H1 (cell line): ENCODE results near the gene TUBGCP2. TPM values are rescaled to one million over a fixed set of nuclear protein-coding genes. Genes with fewer than 3 reads are reported as not detected.

Experiments used
- CTCF ChIA-PET: fragments of 300-600 bp; sonication (Branson Sonifier 250); formaldehyde crosslinking; loops from one replicate; lab custom pipeline; 2021; ENCODE audit not compliant: partially characterized antibody; lab: Charles Lee
- POLR2A ChIA-PET: fragments of 300-600 bp; sonication (Branson Sonifier 250); formaldehyde crosslinking; loops from one replicate; lab custom pipeline; 2021; ENCODE audit warnings: inconsistent platforms; ENCODE audit not compliant: partially characterized antibody; lab: Charles Lee
- DNase-seq, 2 experiments: peaks; one replicate each; pipeline versions ENCODE4 v3.0.0 to v3.0.0-alpha.2; 2010 to 2022; ENCODE audit warnings: low spot score in 2 of 2, low read depth in 1 of 2, mixed read lengths in 1 of 2
- FAIRE-seq: peaks from 2 replicates; lab custom pipeline; 2011; peaks lifted over from hg19 to GRCh38; lab: Jason Lieb, UNC
- H2AFZ ChIP-seq: 2 replicates; pipeline ENCODE4 v1.8.1; 2012; ENCODE audit warnings: low read length, inconsistent platforms
- H2AK5ac ChIP-seq: 2 replicates; pipeline ENCODE4 v1.6.1; 2013; ENCODE audit warnings: low read depth, low read length
- H2BK120ac ChIP-seq: replicated peaks from 2 replicates; pipeline ENCODE3; 2013; ENCODE audit warnings: low read depth, low read length, inconsistent platforms
- H2BK12ac ChIP-seq: 2 replicates; pipeline ENCODE4 v1.6.1; 2013; ENCODE audit warnings: low read depth, low read length
- H2BK15ac ChIP-seq: 2 replicates; pipeline ENCODE4 v1.6.1; 2013; ENCODE audit warnings: low read length
- H2BK20ac ChIP-seq: 2 replicates; pipeline ENCODE4 v1.6.1; 2013; ENCODE audit warnings: low read length
- H2BK5ac ChIP-seq: 2 replicates; pipeline ENCODE4 v1.6.1; 2013; ENCODE audit warnings: low read depth, low read length
- H3K14ac ChIP-seq: 2 replicates; pipeline ENCODE4 v1.6.1; 2013; ENCODE audit warnings: inconsistent platforms; ENCODE audit not compliant: insufficient read length
- H3K18ac ChIP-seq: 2 replicates; pipeline ENCODE4 v1.6.1; 2013; ENCODE audit warnings: low read length; ENCODE audit errors: extremely low read depth
- H3K23ac ChIP-seq: 2 replicates; pipeline ENCODE4 v1.6.1; 2013; ENCODE audit warnings: inconsistent platforms; ENCODE audit not compliant: insufficient read length
- H3K23me2 ChIP-seq: 2 replicates; pipeline ENCODE4 v1.6.1; 2013; ENCODE audit warnings: low read depth, low read length
- H3K27ac ChIP-seq: 2 replicates; pipeline ENCODE4 v1.6.1; 2011; ENCODE audit warnings: low read depth, low read length, inconsistent platforms
- H3K27me3 ChIP-seq, 4 experiments: replicated peaks in 1 of 4; 1 replicate in 1 of 4; 2 replicates in 3 of 4; pipeline versions ENCODE4 v1.6.1 to v1.8.1; 2011 to 2013; ENCODE audit warnings: low read length in 3 of 4, mild to moderate bottlenecking in 3 of 4, inconsistent platforms in 2 of 4, mixed read lengths in 2 of 4, moderate library complexity in 1 of 4; ENCODE audit not compliant: control insufficient read depth in 3 of 4, insufficient read depth in 3 of 4; ENCODE audit errors: extremely low read depth in 1 of 4
- H3K36me3 ChIP-seq, 4 experiments: 2 replicates each; pipeline versions ENCODE4 v1.6.1 to v1.8.1; 2011 to 2013; ENCODE audit warnings: mild to moderate bottlenecking in 4 of 4, low read length in 3 of 4, moderate library complexity in 2 of 4, control low read depth in 1 of 4, inconsistent platforms in 1 of 4; ENCODE audit not compliant: insufficient read depth in 4 of 4, control insufficient read depth in 2 of 4
- H3K4ac ChIP-seq: replicated peaks from 2 replicates; pipeline ENCODE3; 2013; ENCODE audit warnings: low read length, low read depth, mixed read lengths, inconsistent platforms; ENCODE audit not compliant: insufficient read length
- H3K4me1 ChIP-seq, 4 experiments: replicated peaks in 1 of 4; 1 replicate in 1 of 4; 2 replicates in 3 of 4; pipeline versions ENCODE4 v1.6.1 to v1.8.1; 2011 to 2013; ENCODE audit warnings: low read length in 3 of 4, inconsistent platforms in 2 of 4, mixed read lengths in 1 of 4; ENCODE audit not compliant: insufficient read depth in 4 of 4, control insufficient read depth in 3 of 4
- H3K4me2 ChIP-seq, 2 experiments: 2 replicates each; pipeline versions ENCODE4 v1.6.1 to v1.8.1; 2011 to 2013; ENCODE audit warnings: low read depth in 2 of 2, low read length in 2 of 2, control low read depth in 1 of 2, inconsistent platforms in 1 of 2, mild to moderate bottlenecking in 1 of 2; ENCODE audit not compliant: insufficient read depth in 1 of 2
- H3K4me3 ChIP-seq, 4 experiments: fragments of 200-600, 300-600 bp in 1 of 4; sonication (generic), shearing (Covaris generic), sonication (Bioruptor Twin) in 1 of 4; 2 replicates each; pipeline versions ENCODE4 v1.5.1 to v1.8.1; 2011 to 2016; ENCODE audit warnings: low read length in 4 of 4, low read depth in 3 of 4, control low read depth in 2 of 4, inconsistent platforms in 2 of 4, mild to moderate bottlenecking in 2 of 4, mixed read lengths in 1 of 4, moderate library complexity in 1 of 4; ENCODE audit not compliant: insufficient read depth in 2 of 4; ENCODE audit errors: extremely low read depth in 1 of 4
- H3K56ac ChIP-seq: replicated peaks from 2 replicates; pipeline ENCODE3; 2013; ENCODE audit warnings: low read depth, mild to moderate bottlenecking, mixed read lengths, low read length, inconsistent platforms; ENCODE audit not compliant: insufficient read length
- H3K79me1 ChIP-seq: 2 replicates; pipeline ENCODE4 v1.6.1; 2013; ENCODE audit warnings: low read depth, low read length, control low read depth
- H3K79me2 ChIP-seq, 2 experiments: 2 replicates each; pipeline versions ENCODE4 v1.6.1 to v1.8.1; 2012 to 2013; ENCODE audit warnings: low read length in 2 of 2, mild to moderate bottlenecking in 2 of 2, inconsistent platforms in 1 of 2; ENCODE audit not compliant: insufficient read depth in 2 of 2, control insufficient read depth in 1 of 2
- H3K9ac ChIP-seq, 4 experiments: replicated peaks in 1 of 4; 1 replicate in 1 of 4; 2 replicates in 3 of 4; pipeline versions ENCODE4 v1.6.1 to v1.8.1; 2011 to 2013; ENCODE audit warnings: low read depth in 3 of 4, low read length in 3 of 4, control low read depth in 2 of 4, mild to moderate bottlenecking in 2 of 4, moderate library complexity in 2 of 4, inconsistent platforms in 1 of 4; ENCODE audit errors: extremely low read depth in 1 of 4
- H3K9me3 ChIP-seq, 2 experiments: 2 replicates each; pipeline versions ENCODE4 v1.6.1 to v1.8.1; 2012 to 2013; ENCODE audit warnings: mild to moderate bottlenecking in 2 of 2, moderate library complexity in 2 of 2, control low read depth in 1 of 2, inconsistent platforms in 1 of 2, low read depth in 1 of 2, low read length in 1 of 2, mixed read lengths in 1 of 2; ENCODE audit not compliant: insufficient read depth in 2 of 2
- H4K20me1 ChIP-seq, 2 experiments: replicated peaks in 1 of 2; 2 replicates each; pipeline versions ENCODE3 to v1.8.1; 2011 to 2013; ENCODE audit warnings: inconsistent platforms in 2 of 2, low read length in 2 of 2, mild to moderate bottlenecking in 1 of 2; ENCODE audit not compliant: insufficient read depth in 2 of 2, control insufficient read depth in 1 of 2
- H4K5ac ChIP-seq: 2 replicates; pipeline ENCODE4 v1.6.1; 2013; ENCODE audit warnings: low read length, low read depth, mixed read lengths, inconsistent platforms; ENCODE audit not compliant: insufficient read length
- H4K8ac ChIP-seq: 2 replicates; pipeline ENCODE4 v1.8.0; 2013; ENCODE audit warnings: mild to moderate bottlenecking, moderate library complexity, low read length, inconsistent platforms; ENCODE audit not compliant: insufficient read depth; ENCODE audit errors: extremely low read depth
- H4K91ac ChIP-seq: replicated peaks from 2 replicates; pipeline ENCODE3; 2013; ENCODE audit warnings: low read length, mixed read lengths, inconsistent platforms; ENCODE audit not compliant: insufficient read length
- ATF2 ChIP-seq: IDR thresholded peaks from 2 replicates; pipeline ENCODE4 v1.6.1; 2012; ENCODE audit warnings: low read length, inconsistent platforms
- BACH1 ChIP-seq: IDR thresholded peaks from 2 replicates; pipeline ENCODE4 v1.6.1; 2012; ENCODE audit warnings: low read length, improper control_type of control experiment
- CBX5 ChIP-seq: fragments of 300-800, 300-1000 bp; sonication (generic); IDR thresholded peaks from 2 replicates; pipeline ENCODE4 v1.7.1; 2016; ENCODE audit warnings: antibody characterized with exemption, low read length, low read depth
- E2F6 ChIP-seq: IDR thresholded peaks from 2 replicates; pipeline ENCODE4 v1.6.1; 2012; ENCODE audit warnings: inconsistent platforms
- MAX ChIP-seq: IDR thresholded peaks from 2 replicates; pipeline ENCODE4 v1.6.1; 2012; ENCODE audit warnings: inconsistent platforms
- PHF8 ChIP-seq: fragments of 200-600 bp; sonication (generic); conservative IDR thresholded peaks from 2 replicates; pipeline ENCODE4 v1.7.1; 2012; ENCODE audit warnings: low read depth, mild to moderate bottlenecking, inconsistent platforms, low read length, moderate library complexity
- POU5F1 ChIP-seq: IDR thresholded peaks from 2 replicates; pipeline ENCODE4 v1.6.1; 2011; ENCODE audit warnings: low read depth, mild to moderate bottlenecking, low read length, moderate library complexity
- SIX5 ChIP-seq: IDR thresholded peaks from 2 replicates; pipeline ENCODE4 v1.6.1; 2011; ENCODE audit warnings: mild to moderate bottlenecking, low read depth, low read length
- SP2 ChIP-seq: IDR thresholded peaks from 2 replicates; pipeline ENCODE4 v1.6.1; 2012; ENCODE audit warnings: mild to moderate bottlenecking, low read length, inconsistent platforms
- WGBS, 2 experiments: shearing (Covaris generic) in 1 of 2; methylation state at CpG; one replicate each; pipeline versions ENCODE4 v1.1.6 to v1.1.7; 2013 to 2015; ENCODE audit warnings: low lambda C conversion rate in 2 of 2, mixed read lengths in 2 of 2, inconsistent platforms in 1 of 2, low coverage in 1 of 2, missing lambda C conversion rate in 1 of 2; ENCODE audit not compliant: insufficient replicate concordance in 2 of 2, insufficient coverage in 1 of 2, insufficient read length in 1 of 2; ENCODE audit errors: extremely low coverage in 1 of 2, missing lambda C conversion rate in 1 of 2; 5-methylcytosine and 5-hydroxymethylcytosine counted together
- polyA plus RNA-seq, 7 experiments: library from polyadenylated mRNA; depleted of rRNA in 3 of 7; stranded (reverse) in 5 of 7; unstranded in 2 of 7; fragments of >200 nt in 5 of 7; fragments of 200-250 nt in 2 of 7; gene quantifications; 1 replicate in 5 of 7; 2 replicates in 1 of 7; 4 replicates in 1 of 7; pipeline versions ENCODE4 v1.2.1 to v1.2.3, GENCODE V29; 2011 to 2013; ENCODE audit warnings: missing spikeins in 2 of 7, mixed read lengths in 2 of 7
- total RNA-seq: library from RNA; stranded (reverse); fragmentation: NEBNext Ultra II Directional; extraction: Animal tissue kit (Norgen Biotek cat#: 25700); gene quantifications from 2 replicates; pipeline ENCODE4 v1.2.1, GENCODE V29; 2021

The TUBGCP2 gene
- total and polyA plus RNA-seq, 2 of the 8 experiments (the other 6 are each of a cell fraction or from before 2014, with no cell fraction given) = 34.9 to 51.9 TPM

GRCh38 chr10:133262696-133263095 lies 46.0 kb downstream of the TUBGCP2 start:
- Histone ChIP-seq H2AK5ac (0 out of 2 replicates have a peak overlapping the region, but pooled peaks have one; percentile 44), H3K36me3 (no peaks in the 10 kb centered on the region), H3K27me3 (peaks cover 0 to 15% (median 8%) of the 10 kb centered on the region in 4 experiments; a peak in 6 of 7 replicates), H2BK15ac (0 out of 2 replicates have a peak overlapping the region, but pooled peaks have one; percentile 18), H2BK12ac (no peak overlapping the region; the same call in 1 of the 2 replicates), H4K8ac (no peak overlapping the region), H3K23me2 (peaks cover 7% of the 10 kb centered on the region; the same call in 1 of the 2 replicates), H3K4me1 (peaks cover 0 to 14% (median 8%) of the 10 kb centered on the region in 4 experiments; a peak in 5 of 7 replicates), H3K18ac (no peak overlapping the region), H3K79me2 (no peaks in the 10 kb centered on the region), H3K23ac (no peak overlapping the region), H3K4me2 (peak overlapping the region; percentile 72 to 94; a peak in 2 of 4 replicates), H3K79me1 (no peaks in the 10 kb centered on the region), H2BK20ac (no peak overlapping the region), H3K4ac (no peak overlapping the region), H2BK5ac (no peak overlapping the region), H3K14ac (no peak overlapping the region), H2BK120ac (no peak overlapping the region), H3K56ac (no peak overlapping the region), H4K91ac (peak overlapping the region; percentile 41), H3K9me3 (no peaks in the 10 kb centered on the region), H2AFZ (no peak overlapping the region), H4K5ac (no peak overlapping the region), H3K4me3 (peak overlapping the region in 1 of 4 experiments; percentile 55; a peak in 2 of 8 replicates), H4K20me1 (no peaks in the 10 kb centered on the region), H3K27ac (no peak overlapping the region), H3K9ac (no peak overlapping the region)
- TF ChIP-seq CBX5 (no peak), BACH1 (no peak), SP2 (no peak), SIX5 (no peak), ATF2 (no peak), E2F6 (no peak), MAX (peak; percentile 23; the same call in 1 of the 2 replicates), PHF8 (no peak), POU5F1 (no peak)
- ChIA-PET POLR2A (no interaction called here), CTCF (interaction anchor here (0.7 to 2.4 kb wide), 8 partner anchors 13 to 66 kb away, joined by 3 to 8 read pairs (median 3); partner anchors contain the start of gene ADAM8)
- FAIRE-seq (no peak), DNase-seq (no peak)
- WGBS, 2 experiments = 83% methylated on average over 14 of the region's 14 CpGs; no CpG with 5 or more reads in 1 of the 2 experiments
